ENCODE measurements around the gene MRPS26. TPM values are rescaled to one million over a fixed set of nuclear protein-coding genes. Genes with fewer than 3 reads are reported as not detected.
"Not testable (repeated sequence)": the region's sequence is repeated elsewhere in the genome, so short reads cannot be mapped to it uniquely, and the experiment has no call there.

The MRPS26 gene
- polyA plus RNA-seq, 5 donors = 34.1 to 70.1 (median 46.3) TPM

- no peak for DNase-seq
Measured at GRCh38 chr20:3071610-3072529, 26.0 kb downstream of the MRPS26 start, which contains the start of gene OXT. Gene OXT (plus strand): TSS chr20:3071620. CDS start chr20:3071656, 36 bp downstream.

- no peak for DNase-seq
Measured at GRCh38 chr20:3072530-3073250, 26.8 kb downstream of the MRPS26 start.

GRCh38 chr20:3073251-3073643 is 27.4 kb downstream of the MRPS26 start:
- DNase-seq = not testable (repeated sequence)

- DNase-seq = no peak
Measured at GRCh38 chr20:3074812-3075211, 29.0 kb downstream of the MRPS26 start.

- not testable (repeated sequence) for DNase-seq
Measured at GRCh38 chr20:3075315-3075714, 29.5 kb downstream of the MRPS26 start.

- DNase-seq = no peak
Measured at GRCh38 chr20:3077618-3078134, 31.8 kb downstream of the MRPS26 start.

GRCh38 chr20:3080939-3081388 is 35.1 kb downstream of the MRPS26 start:
- no peak for DNase-seq

GRCh38 chr20:3081641-3082040 is 35.8 kb downstream of the MRPS26 start:
- no peak for DNase-seq

GRCh38 chr20:3082306-3082951 is 36.6 kb downstream of the MRPS26 start:
- DNase-seq = no peak

- no peak for DNase-seq
Measured at GRCh38 chr20:3082955-3083952, 37.4 kb downstream of the MRPS26 start.

GRCh38 chr20:3084283-3084985 is 38.6 kb downstream of the MRPS26 start, which contains the start of gene AVP:
Gene AVP (minus strand): TSS chr20:3084724. CDS start chr20:3084674, 50 bp downstream.
- DNase-seq = no peak

GRCh38 chr20:3084986-3085360 is 39.1 kb downstream of the MRPS26 start:
- no peak for DNase-seq

- no peak for DNase-seq
Measured at GRCh38 chr20:3085571-3086072, 39.8 kb downstream of the MRPS26 start.

- DNase-seq = no peak
Measured at GRCh38 chr20:3088031-3088430, 42.2 kb downstream of the MRPS26 start.

GRCh38 chr20:3090565-3090964 is 44.7 kb downstream of the MRPS26 start:
- DNase-seq = no peak

- no peak for DNase-seq
Measured at GRCh38 chr20:3092611-3093379, 46.9 kb downstream of the MRPS26 start.

- DNase-seq = no peak
Measured at GRCh38 chr20:3093861-3094361, 48.1 kb downstream of the MRPS26 start.

- no peak for DNase-seq
Measured at GRCh38 chr20:3094848-3095629, 49.2 kb downstream of the MRPS26 start.

Data from right lung (tissue), 5 donors.